GM12878 (cell line): ENCODE measurements around the gene EVI2B. TPM values are rescaled to one million over a fixed set of nuclear protein-coding genes. Genes with fewer than 3 reads are reported as not detected.

Experiments
- DPF2 ChIP-seq: fragments of 450-650 bp; IDR thresholded peaks from 2 replicates; pipeline ENCODE4 v1.6.1; 2017; ENCODE audit warnings: mild to moderate bottlenecking
- GABPA ChIP-seq: IDR thresholded peaks from 2 replicates; pipeline ENCODE4 v1.6.1; 2014; ENCODE audit warnings: antibody characterized with exemption, low read depth, mild to moderate bottlenecking, inconsistent platforms
- LARP7 ChIP-seq: fragments of 450-650 bp; IDR thresholded peaks from 2 replicates; pipeline ENCODE4 v1.6.1; 2017; ENCODE audit warnings: mild to moderate bottlenecking
- MEF2A ChIP-seq: IDR thresholded peaks from 2 replicates; pipeline ENCODE4 v1.6.1; 2011; ENCODE audit warnings: low read depth, mild to moderate bottlenecking, low read length, moderate library complexity; ENCODE audit not compliant: insufficient read depth
- MTA2 ChIP-seq: fragments of 450-650 bp; IDR thresholded peaks from 2 replicates; pipeline ENCODE4 v1.6.1; 2016; ENCODE audit warnings: low read depth, mild to moderate bottlenecking, moderate library complexity
- polyA plus RNA-seq, 11 experiments: library from polyadenylated mRNA; depleted of rRNA in 4 of 11; unstranded in 6 of 11; stranded (reverse) in 5 of 11; fragments of >200 nt; fragmentation: Nextera tagmentation in 4 of 11; fragmentation: Illumina TruSeq in 1 of 11; extraction: Ambion mirVana in 4 of 11; extraction: Trizol in 1 of 11; gene quantifications; 1 replicate in 1 of 11; 2 replicates in 10 of 11; pipeline versions ENCODE4 v1.2.1 to v1.2.3, GENCODE V29; 2011 to 2016; ENCODE audit warnings: inconsistent platforms in 2 of 11, missing spikeins in 2 of 11, low read depth in 1 of 11
- total RNA-seq, 4 experiments: library from RNA; depleted of rRNA in 3 of 4; stranded (reverse); fragments of >200 nt in 3 of 4; fragmentation: Illumina TruSeq in 1 of 4; extraction: Trizol in 1 of 4; gene quantifications; 2 replicates each; pipeline versions ENCODE4 v1.2.1 to v1.2.3, GENCODE V29; 2013 to 2021
- TF ChIP-seq, protein P1 (sequence below): IDR thresholded peaks from 2 replicates; pipeline ENCODE4 v1.6.1; 2012; ENCODE audit warnings: improper control_type of control experiment, low read depth, low read length; ENCODE audit not compliant: insufficient replicate concordance
- TF ChIP-seq, protein P2 (sequence below): IDR thresholded peaks from 2 replicates; pipeline ENCODE4 v1.6.1; 2012; ENCODE audit warnings: low read depth, low read length, improper control_type of control experiment
- TF ChIP-seq, protein P3 (sequence below): fragments of 150-350 bp; IDR thresholded peaks from 2 replicates; pipeline ENCODE4 v1.6.1; 2014; ENCODE audit warnings: mild to moderate bottlenecking, low read depth, low read length
- TF ChIP-seq, protein P4 (sequence below): IDR thresholded peaks from 2 replicates; pipeline ENCODE4 v1.6.1; 2012; ENCODE audit warnings: low read length, inconsistent platforms

The EVI2B gene
- total and polyA plus RNA-seq, 10 of the 15 experiments (the other 5 are each of a cell fraction or from before 2014, with no cell fraction given): 26.2 to 195 (median 52.0) TPM

DNA sequence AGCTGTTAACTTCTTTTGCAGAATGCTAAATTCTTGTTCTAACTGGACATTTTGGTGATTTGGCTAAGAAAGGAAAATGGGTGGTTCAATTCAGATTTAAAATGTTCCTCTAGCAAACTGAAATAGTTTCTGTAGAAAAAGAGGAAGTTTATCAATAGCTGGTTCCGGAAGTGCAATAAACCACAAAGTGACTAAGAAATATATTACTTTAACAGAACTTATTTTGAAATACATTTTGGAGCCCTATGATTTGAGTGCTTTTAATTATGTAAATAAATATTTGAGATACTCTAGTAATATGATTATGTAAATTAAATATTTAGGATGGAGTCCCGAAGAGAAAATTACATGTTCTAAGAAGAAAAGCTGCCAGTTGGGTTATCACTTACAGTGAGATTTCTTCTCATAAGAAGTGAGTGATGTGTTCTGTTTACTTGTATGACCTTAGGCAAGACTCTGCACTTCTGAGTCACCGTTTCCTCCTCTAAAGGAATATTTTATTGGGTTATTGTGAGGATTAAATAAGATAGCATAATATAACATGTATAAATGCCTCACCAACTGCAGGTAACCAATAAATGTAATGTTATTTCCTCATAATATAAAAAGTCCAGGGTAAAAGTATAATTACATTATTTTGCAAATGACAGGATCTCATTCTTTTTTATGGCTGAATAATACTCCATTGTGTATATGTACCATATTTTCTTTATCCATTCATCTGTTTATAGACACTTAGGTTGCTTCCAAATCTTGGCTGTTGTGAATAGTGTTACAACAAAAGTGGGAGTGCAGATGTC lies at the start of gene EVI2B (continued):
- TF ChIP-seq, protein P1, sequence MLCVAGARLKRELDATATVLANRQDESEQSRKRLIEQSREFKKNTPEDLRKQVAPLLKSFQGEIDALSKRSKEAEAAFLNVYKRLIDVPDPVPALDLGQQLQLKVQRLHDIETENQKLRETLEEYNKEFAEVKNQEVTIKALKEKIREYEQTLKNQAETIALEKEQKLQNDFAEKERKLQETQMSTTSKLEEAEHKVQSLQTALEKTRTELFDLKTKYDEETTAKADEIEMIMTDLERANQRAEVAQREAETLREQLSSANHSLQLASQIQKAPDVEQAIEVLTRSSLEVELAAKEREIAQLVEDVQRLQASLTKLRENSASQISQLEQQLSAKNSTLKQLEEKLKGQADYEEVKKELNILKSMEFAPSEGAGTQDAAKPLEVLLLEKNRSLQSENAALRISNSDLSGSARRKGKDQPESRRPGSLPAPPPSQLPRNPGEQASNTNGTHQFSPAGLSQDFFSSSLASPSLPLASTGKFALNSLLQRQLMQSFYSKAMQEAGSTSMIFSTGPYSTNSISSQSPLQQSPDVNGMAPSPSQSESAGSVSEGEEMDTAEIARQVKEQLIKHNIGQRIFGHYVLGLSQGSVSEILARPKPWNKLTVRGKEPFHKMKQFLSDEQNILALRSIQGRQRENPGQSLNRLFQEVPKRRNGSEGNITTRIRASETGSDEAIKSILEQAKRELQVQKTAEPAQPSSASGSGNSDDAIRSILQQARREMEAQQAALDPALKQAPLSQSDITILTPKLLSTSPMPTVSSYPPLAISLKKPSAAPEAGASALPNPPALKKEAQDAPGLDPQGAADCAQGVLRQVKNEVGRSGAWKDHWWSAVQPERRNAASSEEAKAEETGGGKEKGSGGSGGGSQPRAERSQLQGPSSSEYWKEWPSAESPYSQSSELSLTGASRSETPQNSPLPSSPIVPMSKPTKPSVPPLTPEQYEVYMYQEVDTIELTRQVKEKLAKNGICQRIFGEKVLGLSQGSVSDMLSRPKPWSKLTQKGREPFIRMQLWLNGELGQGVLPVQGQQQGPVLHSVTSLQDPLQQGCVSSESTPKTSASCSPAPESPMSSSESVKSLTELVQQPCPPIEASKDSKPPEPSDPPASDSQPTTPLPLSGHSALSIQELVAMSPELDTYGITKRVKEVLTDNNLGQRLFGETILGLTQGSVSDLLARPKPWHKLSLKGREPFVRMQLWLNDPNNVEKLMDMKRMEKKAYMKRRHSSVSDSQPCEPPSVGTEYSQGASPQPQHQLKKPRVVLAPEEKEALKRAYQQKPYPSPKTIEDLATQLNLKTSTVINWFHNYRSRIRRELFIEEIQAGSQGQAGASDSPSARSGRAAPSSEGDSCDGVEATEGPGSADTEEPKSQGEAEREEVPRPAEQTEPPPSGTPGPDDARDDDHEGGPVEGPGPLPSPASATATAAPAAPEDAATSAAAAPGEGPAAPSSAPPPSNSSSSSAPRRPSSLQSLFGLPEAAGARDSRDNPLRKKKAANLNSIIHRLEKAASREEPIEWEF: no peak
- TF ChIP-seq MEF2A: peak; percentile 64; the same call in 1 of the 2 replicates
- TF ChIP-seq, protein P2, sequence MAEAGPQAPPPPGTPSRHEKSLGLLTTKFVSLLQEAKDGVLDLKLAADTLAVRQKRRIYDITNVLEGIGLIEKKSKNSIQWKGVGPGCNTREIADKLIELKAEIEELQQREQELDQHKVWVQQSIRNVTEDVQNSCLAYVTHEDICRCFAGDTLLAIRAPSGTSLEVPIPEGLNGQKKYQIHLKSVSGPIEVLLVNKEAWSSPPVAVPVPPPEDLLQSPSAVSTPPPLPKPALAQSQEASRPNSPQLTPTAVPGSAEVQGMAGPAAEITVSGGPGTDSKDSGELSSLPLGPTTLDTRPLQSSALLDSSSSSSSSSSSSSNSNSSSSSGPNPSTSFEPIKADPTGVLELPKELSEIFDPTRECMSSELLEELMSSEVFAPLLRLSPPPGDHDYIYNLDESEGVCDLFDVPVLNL: no peak
- TF ChIP-seq DPF2: peak; percentile 54; the same call in 1 of the 2 replicates
- 0 out of 2 replicates have a peak, but pooled peaks have one; percentile 29 for TF ChIP-seq GABPA
- TF ChIP-seq, protein P3, sequence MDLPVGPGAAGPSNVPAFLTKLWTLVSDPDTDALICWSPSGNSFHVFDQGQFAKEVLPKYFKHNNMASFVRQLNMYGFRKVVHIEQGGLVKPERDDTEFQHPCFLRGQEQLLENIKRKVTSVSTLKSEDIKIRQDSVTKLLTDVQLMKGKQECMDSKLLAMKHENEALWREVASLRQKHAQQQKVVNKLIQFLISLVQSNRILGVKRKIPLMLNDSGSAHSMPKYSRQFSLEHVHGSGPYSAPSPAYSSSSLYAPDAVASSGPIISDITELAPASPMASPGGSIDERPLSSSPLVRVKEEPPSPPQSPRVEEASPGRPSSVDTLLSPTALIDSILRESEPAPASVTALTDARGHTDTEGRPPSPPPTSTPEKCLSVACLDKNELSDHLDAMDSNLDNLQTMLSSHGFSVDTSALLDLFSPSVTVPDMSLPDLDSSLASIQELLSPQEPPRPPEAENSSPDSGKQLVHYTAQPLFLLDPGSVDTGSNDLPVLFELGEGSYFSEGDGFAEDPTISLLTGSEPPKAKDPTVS: no peak
- TF ChIP-seq, protein P4, sequence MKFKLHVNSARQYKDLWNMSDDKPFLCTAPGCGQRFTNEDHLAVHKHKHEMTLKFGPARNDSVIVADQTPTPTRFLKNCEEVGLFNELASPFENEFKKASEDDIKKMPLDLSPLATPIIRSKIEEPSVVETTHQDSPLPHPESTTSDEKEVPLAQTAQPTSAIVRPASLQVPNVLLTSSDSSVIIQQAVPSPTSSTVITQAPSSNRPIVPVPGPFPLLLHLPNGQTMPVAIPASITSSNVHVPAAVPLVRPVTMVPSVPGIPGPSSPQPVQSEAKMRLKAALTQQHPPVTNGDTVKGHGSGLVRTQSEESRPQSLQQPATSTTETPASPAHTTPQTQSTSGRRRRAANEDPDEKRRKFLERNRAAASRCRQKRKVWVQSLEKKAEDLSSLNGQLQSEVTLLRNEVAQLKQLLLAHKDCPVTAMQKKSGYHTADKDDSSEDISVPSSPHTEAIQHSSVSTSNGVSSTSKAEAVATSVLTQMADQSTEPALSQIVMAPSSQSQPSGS: peak; percentile 55
- no peak for TF ChIP-seq LARP7
- peak; percentile 48; the same call in 1 of the 2 replicates for TF ChIP-seq MTA2
- TF ChIP-seq, all 136 proteins: peak for 22
